CD14-positive monocyte (primary cell): ENCODE data around the gene ELF5. TPM values are rescaled to one million over a fixed set of nuclear protein-coding genes. Genes with fewer than 3 reads are reported as not detected.

ENCODE experiments used
- DNase-seq, 3 donors: peaks; one replicate each; pipeline ENCODE4 v3.0.0-alpha.2; 2011 to 2022
- H2AFZ ChIP-seq: 2 replicates; pipeline ENCODE4 v1.6.0; 2012; ENCODE audit warnings: mild to moderate bottlenecking, low read depth, low read length, inconsistent platforms; ENCODE audit not compliant: insufficient read depth, poor library complexity, severe bottlenecking
- H3K27ac ChIP-seq, 2 donors: 1 replicate in 1 of 2; 2 replicates in 1 of 2; pipeline ENCODE4 v1.5.1; 2012 to 2013; ENCODE audit warnings: low read length in 2 of 2, control low read depth in 1 of 2, inconsistent platforms in 1 of 2, low read depth in 1 of 2, mild to moderate bottlenecking in 1 of 2
- H3K27me3 ChIP-seq, 2 donors: one replicate each; pipeline versions ENCODE4 v1.6.0 to v1.6.1; 2011 to 2013; ENCODE audit warnings: low read length in 2 of 2; ENCODE audit not compliant: control insufficient read depth in 2 of 2, insufficient read depth in 2 of 2
- H3K36me3 ChIP-seq, 2 donors: replicated peaks in 1 of 2; 1 replicate in 1 of 2; 2 replicates in 1 of 2; pipeline versions ENCODE4 v1.5.1 to v1.6.1; 2012 to 2013; ENCODE audit warnings: low read length in 2 of 2, control low read depth in 1 of 2, inconsistent platforms in 1 of 2, mild to moderate bottlenecking in 1 of 2; ENCODE audit not compliant: insufficient read depth in 2 of 2, control insufficient read depth in 1 of 2
- H3K4me1 ChIP-seq, 2 donors: 1 replicate in 1 of 2; 2 replicates in 1 of 2; pipeline versions ENCODE4 v1.5.1 to v1.6.1; 2012 to 2013; ENCODE audit warnings: low read length in 2 of 2, control low read depth in 1 of 2, inconsistent platforms in 1 of 2, mild to moderate bottlenecking in 1 of 2, moderate library complexity in 1 of 2; ENCODE audit not compliant: insufficient read depth in 2 of 2, control insufficient read depth in 1 of 2
- H3K4me2 ChIP-seq: replicated peaks from 2 replicates; pipeline ENCODE3; 2012; ENCODE audit warnings: low read length, moderate library complexity, mild to moderate bottlenecking; ENCODE audit not compliant: poor library complexity, severe bottlenecking; ENCODE audit errors: extremely low read depth
- H3K4me3 ChIP-seq, 3 experiments: fragments of 200-600 bp in 1 of 3; sonication (generic) in 1 of 3; replicated peaks in 1 of 3; 1 replicate in 2 of 3; 2 replicates in 1 of 3; pipeline ENCODE4 v1.5.1; 2011 to 2013; ENCODE audit warnings: low read length in 3 of 3, mild to moderate bottlenecking in 3 of 3, control low read depth in 2 of 3, low read depth in 2 of 3, inconsistent platforms in 1 of 3, moderate library complexity in 1 of 3
- H3K79me2 ChIP-seq: 2 replicates; pipeline ENCODE4 v1.6.0; 2012; ENCODE audit warnings: mild to moderate bottlenecking, control low read depth, inconsistent platforms, low read length, moderate library complexity; ENCODE audit not compliant: insufficient read depth
- H3K9ac ChIP-seq: 2 replicates; pipeline ENCODE4 v1.6.0; 2017; ENCODE audit warnings: low read length, mild to moderate bottlenecking; ENCODE audit not compliant: insufficient read depth, poor library complexity, severe bottlenecking
- H3K9me3 ChIP-seq, 2 donors: replicated peaks in 1 of 2; 1 replicate in 1 of 2; 2 replicates in 1 of 2; pipeline versions ENCODE4 v1.5.1 to v1.6.1; 2012 to 2013; ENCODE audit warnings: low read length in 2 of 2, control low read depth in 1 of 2; ENCODE audit not compliant: control insufficient read depth in 1 of 2, insufficient read depth in 1 of 2
- H4K20me1 ChIP-seq: 2 replicates; pipeline ENCODE4 v1.6.0; 2012; ENCODE audit warnings: mild to moderate bottlenecking, low read length, control low read depth, moderate library complexity; ENCODE audit not compliant: insufficient read depth
- H3K27ac Mint-ChIP-seq, 7 donors: one replicate each; pipeline ENCODE4 v1.8.0; 2020; ENCODE audit warnings: mild to moderate bottlenecking in 7 of 7, mixed read lengths in 7 of 7, moderate library complexity in 6 of 7, inconsistent platforms in 2 of 7
- H3K27me3 Mint-ChIP-seq, 3 donors: one replicate each; pipeline ENCODE4 v1.8.0; 2021 to 2022; ENCODE audit warnings: low read depth in 3 of 3, mild to moderate bottlenecking in 3 of 3, mixed read lengths in 3 of 3, moderate library complexity in 3 of 3, inconsistent platforms in 1 of 3
- H3K36me3 Mint-ChIP-seq, 2 donors: one replicate each; pipeline ENCODE4 v1.8.0; 2020; ENCODE audit warnings: mixed read lengths in 2 of 2, inconsistent platforms in 1 of 2, mild to moderate bottlenecking in 1 of 2
- H3K4me1 Mint-ChIP-seq: one replicate; pipeline ENCODE4 v1.8.0; 2020; ENCODE audit warnings: mild to moderate bottlenecking, mixed read lengths
- H3K4me3 Mint-ChIP-seq, 2 donors: one replicate each; pipeline ENCODE4 v1.8.0; 2020; ENCODE audit warnings: mild to moderate bottlenecking in 2 of 2, mixed read lengths in 2 of 2, moderate library complexity in 1 of 2
- H3K9me3 Mint-ChIP-seq, 7 donors: one replicate each; pipeline ENCODE4 v1.8.0; 2020 to 2022; ENCODE audit warnings: mixed read lengths in 7 of 7, mild to moderate bottlenecking in 6 of 7, moderate library complexity in 6 of 7, inconsistent platforms in 2 of 7
- CTCF ChIP-seq: fragments of 200-600 bp; IDR thresholded peaks from one replicate; pipeline ENCODE4 v1.8.0; 2022; ENCODE audit warnings: antibody characterized with exemption, mild to moderate bottlenecking
- WGBS: methylation state at CpG from one replicate; pipeline ENCODE4 v1.1.5; 2013; ENCODE audit warnings: missing lambda C conversion rate; ENCODE audit not compliant: insufficient coverage; 5-methylcytosine and 5-hydroxymethylcytosine counted together
- intact Hi-C, 2 donors: fragments of 100-400 bp; cut with micrococcal nuclease; formaldehyde crosslinking; loops; one replicate each; pipeline versions ENCODE4 v1.15.0 to v1.15.1; 2023
- polyA plus RNA-seq, 3 donors: library from polyadenylated mRNA; depleted of rRNA in 1 of 3; unstranded in 2 of 3; stranded (reverse) in 1 of 3; fragments of 300-500 nt in 2 of 3; fragments of >200 nt in 1 of 3; fragmentation: Illumina TruSeq in 2 of 3; gene quantifications; 1 replicate in 2 of 3; 2 replicates in 1 of 3; pipeline ENCODE4 v1.2.3, GENCODE V29; 2012 to 2021

The ELF5 gene
- polyA plus RNA-seq, 3 donors: 0.27 TPM; not detected in 2

GRCh38 chr11:34536056-34536455 is 22.5 kb upstream of the ELF5 start:
- peaks cover 13 to 15% of the 10 kb centered on the region in 2 donors for H3K27me3 ChIP-seq
- H3K27ac Mint-ChIP-seq: no peak overlapping the region
- H3K4me3 ChIP-seq: no peak overlapping the region
- no peak overlapping the region for H3K4me2 ChIP-seq
- intact Hi-C loops: no loop called here
- peaks cover 2 to 10% (median 7%) of the 10 kb centered on the region in 7 donors for H3K9me3 Mint-ChIP-seq
- no peak for TF ChIP-seq CTCF
- peaks cover 5 to 9% of the 10 kb centered on the region in 2 donors for H3K9me3 ChIP-seq
- H3K36me3 Mint-ChIP-seq: no peaks in the 10 kb centered on the region
- H3K4me1 Mint-ChIP-seq: no peaks in the 10 kb centered on the region
- H3K4me3 Mint-ChIP-seq: no peak overlapping the region
- no peak overlapping the region for H3K9ac ChIP-seq
- no peaks in the 10 kb centered on the region for H4K20me1 ChIP-seq
- no peaks in the 10 kb centered on the region for H3K4me1 ChIP-seq
- peaks cover 6 to 19% (median 13%) of the 10 kb centered on the region in 3 donors for H3K27me3 Mint-ChIP-seq
- no peak for DNase-seq
- H3K27ac ChIP-seq: no peak overlapping the region
- H2AFZ ChIP-seq: no peak overlapping the region
- H3K79me2 ChIP-seq: no peaks in the 10 kb centered on the region
- no peaks in the 10 kb centered on the region for H3K36me3 ChIP-seq

GRCh38 chr11:34534826-34535225 is 21.2 kb upstream of the ELF5 start:
- 100% methylated on average over 1 of the region's 3 CpGs for WGBS
- intact Hi-C loops: no loop called here
- H3K27ac Mint-ChIP-seq: no peak overlapping the region

More at GRCh38 chr11:34534826-34535225, 21.2 kb upstream of the ELF5 start:
- no peak for DNase-seq
- H3K79me2 ChIP-seq: no peaks in the 10 kb centered on the region
- no peak overlapping the region for H3K4me3 ChIP-seq
- H3K9me3 ChIP-seq: peaks cover 5 to 9% of the 10 kb centered on the region in 2 donors
- H3K27me3 ChIP-seq: peaks cover 9 to 12% of the 10 kb centered on the region in 2 donors
- H3K9ac ChIP-seq: no peak overlapping the region
- no peak for TF ChIP-seq CTCF
- H2AFZ ChIP-seq: no peak overlapping the region
- no peaks in the 10 kb centered on the region for H3K4me1 Mint-ChIP-seq
- H3K27ac ChIP-seq: no peak overlapping the region
- no peaks in the 10 kb centered on the region for H3K36me3 ChIP-seq
- no peak overlapping the region for H3K4me3 Mint-ChIP-seq
- H3K36me3 Mint-ChIP-seq: no peaks in the 10 kb centered on the region
- no peak overlapping the region for H3K4me2 ChIP-seq
- peaks cover 6 to 16% (median 10%) of the 10 kb centered on the region in 3 donors for H3K27me3 Mint-ChIP-seq
- H4K20me1 ChIP-seq: no peaks in the 10 kb centered on the region
- H3K4me1 ChIP-seq: no peaks in the 10 kb centered on the region
- H3K9me3 Mint-ChIP-seq: peaks cover 2 to 10% (median 7%) of the 10 kb centered on the region in 7 donors
